Activated CD4-positive, alpha-beta T cell treated with anti-CD3 and anti-CD28 coated beads for 48 hours (primary cell): ENCODE data around the gene SGSM1.
"Not testable (repeated sequence)": the region's sequence is repeated elsewhere in the genome, so short reads cannot be mapped to it uniquely, and the experiment has no call there.

Experiments
- DNase-seq: peaks from one replicate; pipeline ENCODE4 v3.0.0-alpha.2; 2020

Gene SGSM1

DNA sequence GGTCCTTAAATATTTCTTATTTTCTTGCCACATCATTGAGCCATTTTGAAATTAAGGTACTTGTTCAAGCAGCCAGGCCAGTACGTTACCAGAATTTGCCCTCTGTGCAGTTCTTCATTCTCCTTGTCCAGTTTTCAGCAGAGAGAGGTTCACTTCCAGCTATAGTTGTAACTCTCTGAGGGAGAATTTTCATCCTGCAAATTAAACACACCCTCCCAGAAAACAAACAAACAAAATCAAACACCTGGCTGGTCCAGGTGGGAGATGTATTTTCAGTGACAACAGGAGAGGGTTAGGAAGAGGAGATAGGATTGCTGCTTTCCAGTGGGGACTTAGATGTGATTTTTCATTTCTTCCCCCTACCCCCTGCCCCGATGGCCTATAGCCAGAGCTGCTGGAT lies 95.4 kb downstream of the SGSM1 start:
- no peak for DNase-seq

DNA sequence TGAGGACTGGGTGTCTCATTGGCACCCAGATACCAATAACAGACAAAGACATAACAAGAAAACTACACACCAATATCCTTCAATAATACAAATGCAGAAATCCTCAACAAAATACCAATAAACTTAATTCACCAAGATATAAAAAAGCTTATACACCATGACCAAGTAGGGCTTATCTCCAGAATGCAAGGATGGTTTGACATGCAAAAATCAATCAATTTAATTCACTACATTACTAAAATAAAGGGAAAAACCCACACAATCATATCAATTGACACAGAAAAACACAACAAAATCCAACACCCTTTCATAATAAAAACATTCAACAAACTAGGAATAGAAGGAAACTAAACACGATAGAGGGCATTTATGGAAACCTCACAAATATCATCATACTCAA lies 99.9 kb downstream of the SGSM1 start:
- DNase-seq, result no peak

DNA sequence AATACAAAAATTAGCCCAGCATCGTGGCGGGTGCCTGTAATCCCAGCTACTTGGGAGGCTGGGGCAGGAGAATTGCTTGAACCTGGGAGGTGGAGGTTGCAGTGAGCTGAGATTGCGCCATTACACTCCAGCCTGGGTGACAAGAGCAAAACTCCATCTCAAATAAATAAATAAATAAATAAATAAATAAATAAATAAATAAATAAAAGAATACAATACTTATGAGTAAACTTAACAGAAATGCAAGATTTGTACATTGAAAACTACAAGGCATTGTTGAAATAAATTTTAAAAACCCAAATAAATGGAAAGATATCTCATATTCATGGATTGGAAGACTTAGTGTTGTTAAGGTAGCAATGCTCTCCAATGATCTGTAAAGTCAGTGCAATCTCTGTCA lies 101.1 kb downstream of the SGSM1 start:
- not testable (repeated sequence) for DNase-seq

DNA sequence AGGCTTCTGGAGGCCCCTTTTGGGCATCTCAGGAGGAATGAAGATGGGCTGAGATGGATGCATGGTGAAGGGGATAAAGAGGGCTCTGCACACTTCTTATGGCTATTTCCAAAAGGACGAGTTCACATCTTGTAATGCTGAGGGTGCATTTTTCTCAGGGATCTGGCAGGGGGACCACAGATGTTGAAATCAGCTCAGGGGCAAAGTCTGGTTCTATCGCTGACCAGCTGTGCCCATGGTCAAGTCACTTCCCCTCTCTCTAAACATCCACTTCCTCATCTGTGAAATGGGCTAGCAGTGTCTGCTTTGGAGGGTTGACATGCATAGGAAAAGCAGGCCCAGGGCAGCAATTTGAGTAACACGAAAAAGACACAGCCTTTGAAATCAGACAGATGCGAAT lies 114.0 kb downstream of the SGSM1 start:
- DNase-seq, result no peak

DNA sequence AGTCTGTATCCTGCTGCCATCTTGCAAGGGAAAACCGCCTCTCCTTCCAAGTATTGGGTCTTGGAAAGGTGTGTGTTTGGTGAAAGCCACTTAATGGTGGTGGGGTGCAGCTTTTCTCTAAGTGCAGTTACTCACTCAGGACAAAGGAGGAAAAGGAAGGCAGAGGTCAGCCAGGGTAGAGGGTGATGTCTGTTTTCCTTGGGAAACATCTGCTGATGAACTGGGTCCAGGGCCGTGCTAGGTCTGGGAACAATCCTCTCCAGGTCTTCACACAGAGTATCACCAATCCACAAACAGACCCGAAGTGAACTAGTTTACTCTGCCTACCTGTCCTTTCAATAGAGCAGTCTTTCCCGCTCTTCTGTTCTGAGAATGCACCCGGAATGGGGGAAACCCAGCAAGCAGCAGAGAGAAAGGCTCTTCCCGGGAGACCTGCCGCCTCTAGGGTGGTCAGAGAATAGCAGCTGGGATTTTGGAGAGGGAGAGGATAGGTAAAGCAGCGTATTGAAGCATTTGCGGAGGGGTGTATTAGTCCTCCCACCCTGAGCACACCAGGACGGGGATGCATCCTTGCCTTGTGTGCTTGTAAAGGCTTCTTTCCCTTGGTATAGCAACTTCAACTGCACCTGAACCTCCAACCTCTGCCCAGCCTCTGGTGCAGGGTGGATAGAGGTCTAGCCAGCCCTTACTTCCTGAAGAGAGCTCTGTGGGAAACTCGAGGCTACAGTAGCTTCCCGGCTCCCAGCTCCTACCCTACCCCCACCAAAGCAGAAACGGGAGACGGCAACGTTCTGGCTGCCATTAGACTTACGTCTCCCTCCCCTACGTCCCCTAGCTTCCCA lies 119.8 kb downstream of the SGSM1 start:
- DNase-seq, result no peak

DNA sequence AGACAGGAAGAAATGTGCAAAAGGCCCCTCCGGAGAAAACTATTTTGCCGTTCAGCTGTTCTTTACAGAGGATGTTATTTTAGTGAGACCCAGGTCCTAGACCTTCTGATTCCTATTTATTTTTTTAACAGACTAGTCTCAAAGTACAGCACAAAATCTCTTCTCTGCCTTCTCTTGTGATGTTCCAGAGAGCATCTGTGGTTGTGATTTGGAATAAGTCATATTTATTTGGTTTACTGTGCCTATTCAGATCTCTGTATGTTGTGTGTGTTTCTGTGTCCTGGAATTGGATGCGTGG lies 120.4 kb downstream of the SGSM1 start:
- no peak for DNase-seq

DNA sequence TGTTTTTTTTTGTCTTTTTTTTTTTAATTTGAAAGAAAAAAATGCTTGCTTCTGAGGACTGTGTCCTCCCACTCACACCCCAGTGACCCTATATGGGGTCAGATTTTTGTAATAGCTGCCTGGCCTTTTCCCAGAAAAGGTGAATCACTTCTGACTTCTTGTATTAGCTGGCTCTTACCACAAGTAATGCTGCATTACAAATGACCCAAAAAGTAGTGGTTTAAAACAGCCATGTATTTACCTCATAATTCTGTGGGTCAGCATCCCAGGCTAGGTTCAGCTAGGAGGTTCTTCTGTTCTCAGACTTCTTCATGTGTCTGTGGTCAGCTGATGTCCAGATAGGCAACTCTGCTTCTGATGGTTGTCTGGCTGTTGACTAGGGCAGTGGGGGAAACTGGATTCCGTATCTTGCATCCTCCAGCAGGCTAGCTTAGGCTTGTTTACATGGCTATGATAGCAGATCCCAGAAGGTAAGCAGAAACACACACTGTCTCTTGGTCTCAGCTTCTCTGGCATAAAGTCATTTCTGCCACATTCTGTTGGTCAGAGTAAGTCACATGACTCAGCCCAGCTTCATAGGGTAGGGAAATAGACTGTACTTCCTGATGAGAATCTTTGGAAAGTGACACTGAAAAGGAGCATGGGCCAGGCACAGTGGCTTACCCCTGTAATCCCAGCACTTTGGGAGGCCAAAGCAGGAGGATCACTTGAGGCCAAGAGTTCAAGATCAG lies 121.0 kb downstream of the SGSM1 start:
- no peak for DNase-seq

DNA sequence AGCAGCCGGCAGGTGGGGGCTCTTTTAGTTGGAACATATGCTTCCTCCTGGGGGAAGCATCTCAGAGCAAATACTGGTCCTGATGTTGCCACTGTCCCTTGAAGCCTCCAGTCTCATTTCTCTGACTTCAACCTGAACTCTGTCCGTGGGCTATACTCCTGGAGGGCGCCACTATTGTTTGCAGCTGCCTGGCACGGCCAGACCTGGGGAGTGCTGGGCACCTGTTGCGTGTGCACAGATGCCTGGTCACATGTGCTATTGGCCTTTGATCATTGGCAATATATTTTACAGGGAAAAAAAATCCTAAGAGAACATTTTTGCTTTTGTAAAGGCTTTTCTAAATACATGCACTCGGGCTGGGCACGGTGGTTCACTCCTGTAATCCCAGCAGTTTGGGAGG lies 122.3 kb downstream of the SGSM1 start:
- DNase-seq, result no peak

DNA sequence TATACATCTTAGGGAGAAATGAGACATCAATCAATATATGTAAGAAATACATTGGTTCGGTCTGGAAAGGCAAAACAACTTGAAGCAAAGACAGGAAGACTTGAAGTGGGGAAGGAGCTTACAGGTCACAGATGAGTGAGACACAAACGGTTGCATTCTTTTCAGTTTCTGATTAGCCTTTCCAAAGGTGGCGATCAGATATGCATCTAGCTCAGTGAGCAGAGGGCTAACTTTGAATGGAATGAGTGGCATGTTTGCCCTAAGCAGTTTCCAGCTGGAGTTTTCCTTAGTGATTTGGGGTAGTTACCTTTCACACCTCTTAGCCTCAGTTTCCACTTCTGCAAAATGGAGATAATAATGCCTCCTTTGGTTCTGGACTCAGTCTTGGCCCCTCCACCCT lies 124.7 kb downstream of the SGSM1 start:
- DNase-seq, result no peak

DNA sequence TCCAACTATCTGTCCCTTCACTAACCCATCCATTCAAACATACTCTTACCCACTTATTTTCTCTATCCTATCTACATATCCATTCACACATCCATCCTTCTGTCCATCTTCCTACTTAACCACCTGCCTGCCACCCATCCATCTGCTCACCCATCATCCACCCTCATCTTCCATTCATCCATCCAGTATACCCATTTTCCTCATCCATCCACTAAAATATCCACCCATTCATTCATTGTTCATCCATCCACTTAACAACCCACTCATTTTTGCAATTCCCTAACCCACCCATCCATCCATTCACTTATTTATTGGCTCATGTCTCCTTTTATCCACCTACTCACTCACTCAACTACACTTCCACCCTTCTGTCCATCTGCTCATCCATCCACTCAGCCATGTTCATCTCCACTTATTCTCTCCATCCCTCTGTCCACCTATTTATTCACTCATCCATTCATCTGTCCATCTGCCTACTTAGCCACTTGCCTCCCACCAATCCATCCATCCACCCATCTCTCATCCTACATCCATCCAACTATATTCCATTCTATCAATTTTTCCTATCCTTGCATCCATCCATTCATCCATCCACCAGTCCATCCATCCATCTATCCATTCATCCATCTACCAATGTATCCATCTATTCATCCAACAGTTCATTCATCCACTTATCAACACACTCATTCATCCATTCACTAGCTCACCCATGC lies 129.9 kb downstream of the SGSM1 start:
- no peak for DNase-seq

DNA sequence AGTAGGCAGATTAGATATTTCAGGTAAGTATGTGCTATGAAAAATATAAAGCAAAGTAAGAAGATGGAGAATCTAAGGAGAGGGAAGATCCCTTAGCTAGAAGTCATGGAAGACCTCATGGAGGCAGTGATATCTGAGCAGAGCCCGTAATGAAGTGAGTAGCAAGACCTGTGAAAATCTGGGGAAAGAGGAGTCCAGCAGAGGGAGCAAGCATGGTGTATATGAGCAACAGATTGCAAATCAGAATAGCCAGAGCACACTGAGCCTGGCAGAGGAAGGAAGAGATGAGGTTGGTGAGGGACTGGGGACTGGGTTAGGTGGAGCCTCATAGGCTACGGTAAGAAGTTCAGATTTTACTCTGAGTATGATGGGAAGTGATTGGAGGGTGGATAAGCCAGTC lies 131.1 kb downstream of the SGSM1 start:
- no peak for DNase-seq

DNA sequence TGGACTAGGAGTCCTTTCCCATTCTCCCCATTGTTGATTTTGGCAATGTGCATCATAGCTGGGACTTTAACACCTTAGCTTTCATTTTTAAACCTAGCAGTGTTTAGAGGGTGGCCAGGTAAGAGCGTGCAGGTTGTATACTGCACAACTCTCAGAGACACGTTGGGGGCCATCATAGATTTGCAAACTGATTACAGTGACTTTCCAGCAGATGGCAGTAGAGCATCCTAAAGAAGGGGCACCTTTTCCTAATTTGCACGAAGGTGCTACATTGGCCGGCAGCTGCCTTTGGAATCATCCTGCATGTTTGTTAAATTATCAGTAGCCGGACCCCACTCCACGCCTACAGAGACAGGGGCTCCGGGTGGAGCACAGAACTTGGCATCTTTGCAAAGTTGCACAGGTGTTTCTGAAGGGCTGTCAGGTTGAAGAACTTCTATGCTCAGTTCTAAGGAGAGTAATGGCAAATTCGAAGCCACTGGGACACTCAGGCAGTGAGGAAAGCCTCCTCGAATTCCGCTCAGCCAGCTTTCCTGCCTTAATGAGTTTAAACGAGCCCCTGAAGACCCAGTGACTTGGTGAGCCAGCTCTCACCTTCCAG lies 132.8 kb downstream of the SGSM1 start:
- DNase-seq, result peak; percentile 20

DNA sequence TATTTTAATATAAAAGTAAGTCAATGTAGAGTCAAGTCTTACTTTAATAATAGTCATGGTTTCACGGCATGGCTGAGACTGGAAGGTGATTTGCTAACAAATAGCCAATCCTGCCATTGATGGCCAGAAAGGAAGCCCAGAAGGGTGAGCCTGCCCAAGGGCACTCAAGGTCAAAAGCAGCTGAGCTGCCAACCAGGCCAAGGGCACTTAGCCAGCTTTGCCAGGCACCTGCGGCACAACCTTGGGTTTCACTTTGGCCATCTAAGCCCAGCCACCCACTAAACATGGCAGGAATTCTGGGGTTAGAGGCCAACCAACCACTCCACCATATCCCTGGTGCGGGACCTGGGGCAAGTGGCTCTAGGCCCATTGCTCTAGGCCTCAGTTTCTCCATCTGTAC lies 136.3 kb downstream of the SGSM1 start:
- no peak for DNase-seq

DNA sequence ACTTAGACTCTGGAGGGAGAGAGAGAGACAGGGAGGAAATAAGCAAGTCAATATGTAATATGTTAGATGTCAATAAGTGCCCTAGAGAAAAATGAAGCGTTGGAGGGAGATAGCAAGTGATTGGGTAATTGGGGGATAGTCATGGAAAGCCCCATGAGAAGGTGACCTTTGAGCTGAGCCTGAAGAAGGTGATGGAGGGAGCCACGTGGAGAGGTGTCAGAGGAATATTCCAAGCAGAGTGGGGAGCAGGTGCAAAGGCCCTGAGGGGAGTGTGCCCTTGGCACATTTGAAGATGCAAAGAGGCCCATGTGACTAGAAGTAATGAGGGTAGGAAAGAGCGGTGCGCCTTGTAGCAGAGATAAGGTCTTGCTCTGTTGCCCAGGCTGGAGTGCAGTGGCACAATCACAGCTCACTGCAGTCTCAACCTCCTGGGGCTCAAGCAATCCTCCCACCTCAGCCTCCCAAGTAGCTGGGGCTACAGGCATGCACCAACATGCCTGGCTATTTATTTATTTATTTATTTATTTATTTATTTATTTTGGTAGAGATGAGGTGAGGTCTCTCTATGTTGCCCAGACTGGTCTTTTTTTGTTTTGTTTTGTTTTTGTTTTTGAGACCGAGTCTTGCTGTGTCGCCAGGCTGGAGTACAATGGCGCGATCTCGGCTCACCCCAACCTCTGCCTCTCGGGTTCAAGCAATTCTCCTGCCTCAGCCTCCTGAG lies 138.4 kb downstream of the SGSM1 start:
- no peak for DNase-seq

DNA sequence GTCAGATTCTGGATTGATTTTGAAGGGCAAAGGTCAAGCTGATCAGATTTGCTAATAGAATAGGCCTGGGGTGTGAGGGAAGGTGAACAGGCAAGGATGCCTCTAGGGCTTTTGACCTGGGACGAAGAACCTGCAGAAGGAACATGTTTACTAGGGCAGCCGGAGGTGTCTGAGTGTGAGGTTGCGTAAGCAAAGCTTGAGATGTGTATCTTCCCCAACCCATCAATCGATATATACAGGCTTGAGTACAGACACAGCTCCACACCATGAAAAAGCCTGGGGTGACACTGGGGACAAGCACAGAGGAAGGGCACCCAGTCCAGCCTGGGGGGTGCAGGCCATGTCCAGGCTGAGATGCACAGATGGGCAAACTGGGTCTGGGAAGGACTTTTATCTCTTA lies 139.4 kb downstream of the SGSM1 start:
- no peak for DNase-seq

DNA sequence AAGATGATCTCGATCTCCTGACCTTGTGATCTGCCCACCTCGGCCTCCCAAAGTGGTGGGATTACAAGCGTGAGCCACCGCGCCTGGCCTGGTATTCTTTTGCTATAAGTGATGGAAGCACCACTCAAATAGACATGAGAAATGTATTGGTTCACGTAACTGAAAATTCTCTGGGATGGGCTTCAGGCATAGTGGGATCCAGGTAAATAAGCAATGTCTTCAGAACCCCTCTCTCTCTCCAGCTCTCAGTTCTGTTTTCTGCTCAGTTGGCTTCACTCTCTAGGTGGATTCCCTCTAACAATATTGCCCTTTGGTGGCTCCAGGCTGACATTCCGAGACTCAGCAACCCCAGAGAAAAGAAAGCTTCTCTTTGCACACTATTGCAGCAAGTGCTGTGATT lies 141.4 kb downstream of the SGSM1 start:
- no peak for DNase-seq

DNA sequence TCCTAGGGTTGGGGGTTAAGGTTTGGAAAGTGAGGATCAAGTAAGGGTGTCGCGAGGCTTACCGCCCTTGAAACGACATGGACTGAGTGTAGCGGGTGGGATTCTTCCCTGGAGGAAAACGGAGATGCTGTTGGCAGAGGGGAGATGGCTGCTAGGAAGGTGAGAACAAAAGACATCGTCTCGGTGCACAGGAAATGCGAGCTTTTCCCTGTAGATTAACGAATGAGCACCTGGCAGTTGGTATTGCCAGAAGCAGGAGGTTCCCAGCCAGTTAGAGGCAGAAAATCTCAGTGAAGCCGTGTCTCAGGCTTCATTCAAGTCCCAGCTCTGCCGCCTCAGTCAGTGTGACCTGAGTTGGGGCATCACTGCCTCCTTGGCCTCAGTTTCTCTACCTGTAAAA lies 141.9 kb downstream of the SGSM1 start:
- DNase-seq, result no peak

DNA sequence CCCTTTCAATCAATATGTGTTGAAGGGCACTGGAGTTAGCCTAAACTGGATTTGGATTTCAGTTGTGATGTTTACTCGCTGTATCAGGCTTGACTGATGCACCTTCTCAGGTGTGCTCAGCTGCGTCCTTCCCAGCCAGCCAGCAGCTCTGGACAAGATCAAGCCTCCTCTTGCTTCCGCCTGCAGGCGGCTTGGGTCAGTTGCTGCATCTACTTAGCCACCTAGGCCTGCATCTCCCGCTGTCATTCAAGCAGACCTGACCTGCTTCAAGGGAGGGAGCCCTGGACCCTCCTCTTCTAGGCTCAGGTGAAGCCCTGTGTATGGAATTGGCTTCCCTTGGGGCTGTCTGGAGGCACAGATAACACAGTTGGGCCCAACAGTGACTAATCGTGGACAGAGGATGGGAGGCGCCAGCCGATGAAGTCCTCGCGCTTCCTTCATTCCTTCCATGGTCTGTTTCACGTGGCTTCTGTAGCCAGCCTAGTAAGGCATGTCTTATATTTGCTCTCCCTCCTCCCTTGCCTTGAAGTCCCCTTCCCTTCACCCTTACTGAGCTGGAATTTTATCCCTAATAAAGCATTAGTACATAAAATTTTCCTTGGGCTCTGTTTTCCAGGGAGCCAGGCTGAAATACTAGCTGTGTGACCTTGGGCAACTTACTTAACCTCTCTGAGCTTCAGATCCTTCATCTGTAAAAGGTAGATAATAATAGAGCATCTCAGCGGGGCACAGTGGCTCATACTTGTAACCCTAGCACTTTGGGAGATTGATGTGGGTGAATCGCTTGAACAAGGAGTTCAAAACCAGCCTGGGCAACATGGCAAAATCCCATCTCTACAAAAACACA lies 142.6 kb downstream of the SGSM1 start:
- no peak for DNase-seq

DNA sequence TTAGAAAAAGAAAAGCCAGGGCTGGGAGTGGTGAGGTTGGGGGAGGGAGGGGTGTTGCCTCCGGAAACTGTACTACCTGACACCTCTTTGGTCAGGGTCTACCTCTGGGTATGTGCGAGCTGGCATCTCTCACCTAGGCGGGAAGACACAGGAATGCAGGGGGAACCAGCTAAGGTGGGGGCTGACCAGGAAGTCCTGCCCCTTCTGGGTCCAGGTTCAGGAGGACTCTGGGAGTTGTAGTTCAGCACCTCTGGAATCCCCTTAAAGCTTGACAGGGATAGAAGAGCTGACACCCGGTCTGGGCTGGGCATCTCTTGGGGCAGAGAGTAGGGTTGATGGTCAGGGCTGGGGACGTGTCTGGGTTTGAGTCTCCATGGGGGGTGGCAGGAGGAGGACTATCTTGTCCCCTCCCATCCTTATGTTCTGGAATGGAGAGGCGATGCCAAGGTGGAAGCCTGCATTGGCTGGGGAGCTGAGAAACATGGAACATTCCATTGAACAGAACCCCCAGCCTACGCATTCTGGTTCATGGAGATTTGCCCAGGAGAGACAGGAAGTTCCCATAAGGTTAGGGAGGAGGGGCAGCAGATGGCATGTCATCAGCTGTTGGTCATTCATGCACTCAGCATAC lies 144.4 kb downstream of the SGSM1 start:
- no peak for DNase-seq

DNA sequence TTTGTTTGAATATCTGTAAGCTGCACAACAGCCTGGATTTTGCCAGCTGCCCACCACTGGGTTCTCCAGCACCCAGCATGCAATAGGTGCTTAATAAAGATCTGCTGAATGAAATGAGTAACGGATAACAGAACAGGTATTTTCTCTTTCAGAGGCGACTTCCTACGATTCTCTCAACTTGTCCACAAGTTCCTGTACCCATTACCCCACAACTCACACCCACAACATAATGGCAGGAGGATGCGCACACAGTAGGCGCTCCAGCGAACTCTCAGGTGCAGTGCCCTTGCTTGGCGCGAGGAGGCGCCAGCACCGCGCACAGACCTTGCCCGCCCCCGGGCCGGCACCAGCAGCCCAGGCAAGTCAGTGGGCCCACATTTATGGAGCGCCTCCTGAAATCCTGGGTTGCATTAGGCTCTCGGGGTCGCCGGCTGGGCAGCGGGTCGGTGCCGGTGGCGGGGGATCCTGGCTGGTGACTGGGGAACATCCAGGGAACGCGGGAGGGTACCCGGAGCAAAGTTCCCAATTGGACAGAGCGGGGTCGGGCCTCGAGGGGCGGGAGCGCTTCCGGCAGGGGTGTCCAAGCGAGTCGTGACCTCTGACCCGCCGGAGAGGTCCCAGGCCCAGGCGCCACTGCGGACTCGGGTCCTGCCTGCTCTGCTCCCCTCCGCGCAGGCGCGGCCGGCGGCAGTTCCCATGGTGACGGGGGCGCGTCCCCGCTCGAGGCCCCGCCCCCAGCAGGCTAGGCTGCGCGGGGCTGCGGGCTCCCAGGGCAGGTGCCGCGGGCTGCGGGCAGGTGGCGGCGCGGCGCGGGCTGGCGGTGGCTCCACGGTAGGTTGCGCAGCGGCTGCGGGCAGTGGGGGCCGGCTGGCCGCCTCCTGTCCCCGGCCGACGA lies 146.2 kb downstream of the SGSM1 start, which contains the start of gene KIAA1671:
TSS of gene KIAA1671 (plus strand) at position 775 of the 895 bp plus-strand sequence. CDS start 75,284 bp downstream, outside the sequence.
- DNase-seq, result peak; percentile 88
